ENCODE measurements around the gene GABRA4.

DNA sequence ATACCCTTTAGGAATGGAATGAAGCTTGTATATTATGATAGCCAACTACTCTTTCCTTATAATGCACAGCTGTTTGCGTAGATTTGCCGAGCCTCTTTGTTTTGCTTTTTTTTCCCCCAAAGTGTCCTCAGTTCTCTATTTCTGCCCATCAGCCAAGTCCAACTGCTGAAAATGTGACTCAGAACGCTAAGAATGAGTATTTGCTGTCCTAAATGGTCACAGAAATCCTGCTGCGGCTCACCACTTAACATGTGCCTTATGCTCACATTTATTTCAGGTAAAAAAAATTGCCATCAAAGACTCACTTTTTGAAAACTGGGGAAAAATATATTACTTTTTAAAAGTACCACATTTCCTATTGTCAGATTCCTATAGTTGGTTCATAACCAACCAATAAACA lies 36.9 kb downstream of the GABRA4 start:
- TF ChIP-seq POLR2A (IDR thresholded peaks at IDR 0.05) (no peak), POLR2AphosphoS5 (IDR thresholded peaks at IDR 0.05) (no peak), EP300 (IDR thresholded peaks at IDR 0.05) (no peak)
- TF ChIP-seq, protein P1, sequence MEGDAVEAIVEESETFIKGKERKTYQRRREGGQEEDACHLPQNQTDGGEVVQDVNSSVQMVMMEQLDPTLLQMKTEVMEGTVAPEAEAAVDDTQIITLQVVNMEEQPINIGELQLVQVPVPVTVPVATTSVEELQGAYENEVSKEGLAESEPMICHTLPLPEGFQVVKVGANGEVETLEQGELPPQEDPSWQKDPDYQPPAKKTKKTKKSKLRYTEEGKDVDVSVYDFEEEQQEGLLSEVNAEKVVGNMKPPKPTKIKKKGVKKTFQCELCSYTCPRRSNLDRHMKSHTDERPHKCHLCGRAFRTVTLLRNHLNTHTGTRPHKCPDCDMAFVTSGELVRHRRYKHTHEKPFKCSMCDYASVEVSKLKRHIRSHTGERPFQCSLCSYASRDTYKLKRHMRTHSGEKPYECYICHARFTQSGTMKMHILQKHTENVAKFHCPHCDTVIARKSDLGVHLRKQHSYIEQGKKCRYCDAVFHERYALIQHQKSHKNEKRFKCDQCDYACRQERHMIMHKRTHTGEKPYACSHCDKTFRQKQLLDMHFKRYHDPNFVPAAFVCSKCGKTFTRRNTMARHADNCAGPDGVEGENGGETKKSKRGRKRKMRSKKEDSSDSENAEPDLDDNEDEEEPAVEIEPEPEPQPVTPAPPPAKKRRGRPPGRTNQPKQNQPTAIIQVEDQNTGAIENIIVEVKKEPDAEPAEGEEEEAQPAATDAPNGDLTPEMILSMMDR (IDR thresholded peaks at IDR 0.05) = no peak

Measured in upper lobe of left lung (tissue), 4 donors.